H1 (cell line): ENCODE results near the gene PIEZO1. TPM values are rescaled to one million over a fixed set of nuclear protein-coding genes. Genes with fewer than 3 reads are reported as not detected.

Experiments used
- GTF2F1 ChIP-seq: IDR thresholded peaks from 2 replicates; pipeline ENCODE4 v1.6.1; 2012; ENCODE audit warnings: low read depth, low read length, improper control_type of control experiment, borderline replicate concordance
- HDAC2 ChIP-seq, 2 experiments: fragments of 300-600 bp in 1 of 2; sonication (generic) in 1 of 2; IDR thresholded peaks; 2 replicates each; pipeline ENCODE4 v1.6.1; 2011 to 2012; ENCODE audit warnings: low read depth in 2 of 2, low read length in 2 of 2, mild to moderate bottlenecking in 2 of 2, moderate library complexity in 2 of 2, borderline replicate concordance in 1 of 2, inconsistent platforms in 1 of 2
- JUND ChIP-seq: IDR thresholded peaks from 2 replicates; pipeline ENCODE4 v1.6.1; 2011; ENCODE audit warnings: mild to moderate bottlenecking, improper control_type of control experiment, low read length
- KDM1A ChIP-seq: fragments of 200-600, 300-600 bp; sonication (generic); IDR thresholded peaks from 2 replicates; pipeline ENCODE4 v1.7.1; 2016; ENCODE audit warnings: mild to moderate bottlenecking, low read length, borderline replicate concordance
- RFX5 ChIP-seq: IDR thresholded peaks from 2 replicates; pipeline ENCODE4 v1.6.1; 2011; ENCODE audit warnings: low read depth, low read length, improper control_type of control experiment, borderline replicate concordance
- RNF2 ChIP-seq: fragments of 200-900, 300-1000 bp; sonication (generic); IDR thresholded peaks from 2 replicates; pipeline ENCODE4 v1.7.1; 2016; ENCODE audit warnings: borderline replicate concordance, low read depth, mild to moderate bottlenecking, antibody characterized with exemption, low read length; ENCODE audit not compliant: poor library complexity, severe bottlenecking; ENCODE audit errors: missing control alignments
- SUZ12 ChIP-seq: fragments of 200-600 bp; sonication (generic); IDR thresholded peaks from 2 replicates; pipeline ENCODE4 v1.6.1; 2012; ENCODE audit warnings: mild to moderate bottlenecking, inconsistent platforms, low read length, moderate library complexity, mixed read lengths
- polyA plus RNA-seq, 7 experiments: library from polyadenylated mRNA; depleted of rRNA in 3 of 7; stranded (reverse) in 5 of 7; unstranded in 2 of 7; fragments of >200 nt in 5 of 7; fragments of 200-250 nt in 2 of 7; gene quantifications; 1 replicate in 5 of 7; 2 replicates in 1 of 7; 4 replicates in 1 of 7; pipeline versions ENCODE4 v1.2.1 to v1.2.3, GENCODE V29; 2011 to 2013; ENCODE audit warnings: missing spikeins in 2 of 7, mixed read lengths in 2 of 7
- total RNA-seq: library from RNA; stranded (reverse); fragmentation: NEBNext Ultra II Directional; extraction: Animal tissue kit (Norgen Biotek cat#: 25700); gene quantifications from 2 replicates; pipeline ENCODE4 v1.2.1, GENCODE V29; 2021
- TF ChIP-seq, protein P1 (sequence below): fragments of 300-600 bp; sonication (generic); IDR thresholded peaks from 2 replicates; pipeline ENCODE4 v1.7.1; 2012; ENCODE audit warnings: low read length, moderate library complexity, mild to moderate bottlenecking, inconsistent platforms; ENCODE audit not compliant: insufficient replicate concordance
- TF ChIP-seq, protein P2 (sequence below): IDR thresholded peaks from 2 replicates; pipeline ENCODE4 v1.6.1; 2012; ENCODE audit warnings: low read length, inconsistent platforms

Gene PIEZO1
- total and polyA plus RNA-seq, 2 of the 8 experiments (the other 6 are each of a cell fraction or from before 2014, with no cell fraction given): 42.3 to 67.5 TPM

- TF ChIP-seq, protein P1, sequence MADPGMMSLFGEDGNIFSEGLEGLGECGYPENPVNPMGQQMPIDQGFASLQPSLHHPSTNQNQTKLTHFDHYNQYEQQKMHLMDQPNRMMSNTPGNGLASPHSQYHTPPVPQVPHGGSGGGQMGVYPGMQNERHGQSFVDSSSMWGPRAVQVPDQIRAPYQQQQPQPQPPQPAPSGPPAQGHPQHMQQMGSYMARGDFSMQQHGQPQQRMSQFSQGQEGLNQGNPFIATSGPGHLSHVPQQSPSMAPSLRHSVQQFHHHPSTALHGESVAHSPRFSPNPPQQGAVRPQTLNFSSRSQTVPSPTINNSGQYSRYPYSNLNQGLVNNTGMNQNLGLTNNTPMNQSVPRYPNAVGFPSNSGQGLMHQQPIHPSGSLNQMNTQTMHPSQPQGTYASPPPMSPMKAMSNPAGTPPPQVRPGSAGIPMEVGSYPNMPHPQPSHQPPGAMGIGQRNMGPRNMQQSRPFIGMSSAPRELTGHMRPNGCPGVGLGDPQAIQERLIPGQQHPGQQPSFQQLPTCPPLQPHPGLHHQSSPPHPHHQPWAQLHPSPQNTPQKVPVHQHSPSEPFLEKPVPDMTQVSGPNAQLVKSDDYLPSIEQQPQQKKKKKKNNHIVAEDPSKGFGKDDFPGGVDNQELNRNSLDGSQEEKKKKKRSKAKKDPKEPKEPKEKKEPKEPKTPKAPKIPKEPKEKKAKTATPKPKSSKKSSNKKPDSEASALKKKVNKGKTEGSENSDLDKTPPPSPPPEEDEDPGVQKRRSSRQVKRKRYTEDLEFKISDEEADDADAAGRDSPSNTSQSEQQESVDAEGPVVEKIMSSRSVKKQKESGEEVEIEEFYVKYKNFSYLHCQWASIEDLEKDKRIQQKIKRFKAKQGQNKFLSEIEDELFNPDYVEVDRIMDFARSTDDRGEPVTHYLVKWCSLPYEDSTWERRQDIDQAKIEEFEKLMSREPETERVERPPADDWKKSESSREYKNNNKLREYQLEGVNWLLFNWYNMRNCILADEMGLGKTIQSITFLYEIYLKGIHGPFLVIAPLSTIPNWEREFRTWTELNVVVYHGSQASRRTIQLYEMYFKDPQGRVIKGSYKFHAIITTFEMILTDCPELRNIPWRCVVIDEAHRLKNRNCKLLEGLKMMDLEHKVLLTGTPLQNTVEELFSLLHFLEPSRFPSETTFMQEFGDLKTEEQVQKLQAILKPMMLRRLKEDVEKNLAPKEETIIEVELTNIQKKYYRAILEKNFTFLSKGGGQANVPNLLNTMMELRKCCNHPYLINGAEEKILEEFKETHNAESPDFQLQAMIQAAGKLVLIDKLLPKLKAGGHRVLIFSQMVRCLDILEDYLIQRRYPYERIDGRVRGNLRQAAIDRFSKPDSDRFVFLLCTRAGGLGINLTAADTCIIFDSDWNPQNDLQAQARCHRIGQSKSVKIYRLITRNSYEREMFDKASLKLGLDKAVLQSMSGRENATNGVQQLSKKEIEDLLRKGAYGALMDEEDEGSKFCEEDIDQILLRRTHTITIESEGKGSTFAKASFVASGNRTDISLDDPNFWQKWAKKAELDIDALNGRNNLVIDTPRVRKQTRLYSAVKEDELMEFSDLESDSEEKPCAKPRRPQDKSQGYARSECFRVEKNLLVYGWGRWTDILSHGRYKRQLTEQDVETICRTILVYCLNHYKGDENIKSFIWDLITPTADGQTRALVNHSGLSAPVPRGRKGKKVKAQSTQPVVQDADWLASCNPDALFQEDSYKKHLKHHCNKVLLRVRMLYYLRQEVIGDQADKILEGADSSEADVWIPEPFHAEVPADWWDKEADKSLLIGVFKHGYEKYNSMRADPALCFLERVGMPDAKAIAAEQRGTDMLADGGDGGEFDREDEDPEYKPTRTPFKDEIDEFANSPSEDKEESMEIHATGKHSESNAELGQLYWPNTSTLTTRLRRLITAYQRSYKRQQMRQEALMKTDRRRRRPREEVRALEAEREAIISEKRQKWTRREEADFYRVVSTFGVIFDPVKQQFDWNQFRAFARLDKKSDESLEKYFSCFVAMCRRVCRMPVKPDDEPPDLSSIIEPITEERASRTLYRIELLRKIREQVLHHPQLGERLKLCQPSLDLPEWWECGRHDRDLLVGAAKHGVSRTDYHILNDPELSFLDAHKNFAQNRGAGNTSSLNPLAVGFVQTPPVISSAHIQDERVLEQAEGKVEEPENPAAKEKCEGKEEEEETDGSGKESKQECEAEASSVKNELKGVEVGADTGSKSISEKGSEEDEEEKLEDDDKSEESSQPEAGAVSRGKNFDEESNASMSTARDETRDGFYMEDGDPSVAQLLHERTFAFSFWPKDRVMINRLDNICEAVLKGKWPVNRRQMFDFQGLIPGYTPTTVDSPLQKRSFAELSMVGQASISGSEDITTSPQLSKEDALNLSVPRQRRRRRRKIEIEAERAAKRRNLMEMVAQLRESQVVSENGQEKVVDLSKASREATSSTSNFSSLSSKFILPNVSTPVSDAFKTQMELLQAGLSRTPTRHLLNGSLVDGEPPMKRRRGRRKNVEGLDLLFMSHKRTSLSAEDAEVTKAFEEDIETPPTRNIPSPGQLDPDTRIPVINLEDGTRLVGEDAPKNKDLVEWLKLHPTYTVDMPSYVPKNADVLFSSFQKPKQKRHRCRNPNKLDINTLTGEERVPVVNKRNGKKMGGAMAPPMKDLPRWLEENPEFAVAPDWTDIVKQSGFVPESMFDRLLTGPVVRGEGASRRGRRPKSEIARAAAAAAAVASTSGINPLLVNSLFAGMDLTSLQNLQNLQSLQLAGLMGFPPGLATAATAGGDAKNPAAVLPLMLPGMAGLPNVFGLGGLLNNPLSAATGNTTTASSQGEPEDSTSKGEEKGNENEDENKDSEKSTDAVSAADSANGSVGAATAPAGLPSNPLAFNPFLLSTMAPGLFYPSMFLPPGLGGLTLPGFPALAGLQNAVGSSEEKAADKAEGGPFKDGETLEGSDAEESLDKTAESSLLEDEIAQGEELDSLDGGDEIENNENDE: no peak
- no peak for TF ChIP-seq RNF2
- TF ChIP-seq GTF2F1: no peak
- TF ChIP-seq HDAC2 (IDR thresholded peaks at IDR 0.05; ENCODE audit: borderline replicate concordance in 1 of 2, low read depth in 2 of 2, low read length in 2 of 2): no peak
- TF ChIP-seq, protein P2, sequence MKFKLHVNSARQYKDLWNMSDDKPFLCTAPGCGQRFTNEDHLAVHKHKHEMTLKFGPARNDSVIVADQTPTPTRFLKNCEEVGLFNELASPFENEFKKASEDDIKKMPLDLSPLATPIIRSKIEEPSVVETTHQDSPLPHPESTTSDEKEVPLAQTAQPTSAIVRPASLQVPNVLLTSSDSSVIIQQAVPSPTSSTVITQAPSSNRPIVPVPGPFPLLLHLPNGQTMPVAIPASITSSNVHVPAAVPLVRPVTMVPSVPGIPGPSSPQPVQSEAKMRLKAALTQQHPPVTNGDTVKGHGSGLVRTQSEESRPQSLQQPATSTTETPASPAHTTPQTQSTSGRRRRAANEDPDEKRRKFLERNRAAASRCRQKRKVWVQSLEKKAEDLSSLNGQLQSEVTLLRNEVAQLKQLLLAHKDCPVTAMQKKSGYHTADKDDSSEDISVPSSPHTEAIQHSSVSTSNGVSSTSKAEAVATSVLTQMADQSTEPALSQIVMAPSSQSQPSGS: no peak
- TF ChIP-seq KDM1A: no peak
- TF ChIP-seq SUZ12: no peak
- TF ChIP-seq JUND: no peak
- no peak for TF ChIP-seq RFX5
Measured at GRCh38 chr16:88687676-88688012, 97.4 kb downstream of the PIEZO1 start (continued).
